ENCODE data around the gene CSNK1G1.

DNA sequence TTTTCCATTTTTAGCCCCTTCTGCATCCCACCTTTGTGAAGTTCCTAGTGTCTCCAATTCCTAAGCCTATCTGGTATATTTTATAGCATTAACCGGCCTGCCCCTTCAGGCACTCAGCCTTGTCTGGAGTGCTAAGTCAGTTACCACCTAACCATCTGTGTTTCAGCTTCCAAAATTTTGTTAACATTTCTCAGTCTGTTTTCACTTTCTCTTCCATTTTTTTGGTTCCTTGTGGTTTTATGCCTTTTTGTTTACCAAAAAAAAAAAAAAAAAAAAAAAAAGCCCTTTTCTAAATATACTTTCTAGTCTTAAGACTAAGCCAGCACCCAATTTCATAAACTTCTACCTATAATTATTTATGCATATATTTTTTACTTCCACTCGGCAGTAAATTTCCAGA lies 92.4 kb downstream of the CSNK1G1 start:
- TF ChIP-seq, protein P1, sequence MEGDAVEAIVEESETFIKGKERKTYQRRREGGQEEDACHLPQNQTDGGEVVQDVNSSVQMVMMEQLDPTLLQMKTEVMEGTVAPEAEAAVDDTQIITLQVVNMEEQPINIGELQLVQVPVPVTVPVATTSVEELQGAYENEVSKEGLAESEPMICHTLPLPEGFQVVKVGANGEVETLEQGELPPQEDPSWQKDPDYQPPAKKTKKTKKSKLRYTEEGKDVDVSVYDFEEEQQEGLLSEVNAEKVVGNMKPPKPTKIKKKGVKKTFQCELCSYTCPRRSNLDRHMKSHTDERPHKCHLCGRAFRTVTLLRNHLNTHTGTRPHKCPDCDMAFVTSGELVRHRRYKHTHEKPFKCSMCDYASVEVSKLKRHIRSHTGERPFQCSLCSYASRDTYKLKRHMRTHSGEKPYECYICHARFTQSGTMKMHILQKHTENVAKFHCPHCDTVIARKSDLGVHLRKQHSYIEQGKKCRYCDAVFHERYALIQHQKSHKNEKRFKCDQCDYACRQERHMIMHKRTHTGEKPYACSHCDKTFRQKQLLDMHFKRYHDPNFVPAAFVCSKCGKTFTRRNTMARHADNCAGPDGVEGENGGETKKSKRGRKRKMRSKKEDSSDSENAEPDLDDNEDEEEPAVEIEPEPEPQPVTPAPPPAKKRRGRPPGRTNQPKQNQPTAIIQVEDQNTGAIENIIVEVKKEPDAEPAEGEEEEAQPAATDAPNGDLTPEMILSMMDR (IDR thresholded peaks at IDR 0.05), result no peak
- TF ChIP-seq KDM1A (IDR thresholded peaks at IDR 0.05; ENCODE audit: low read depth), result no peak
- TF ChIP-seq CEBPB (IDR thresholded peaks at IDR 0.05), result no peak
- TF ChIP-seq CHD2 (IDR thresholded peaks at IDR 0.05; ENCODE audit: low read length, partially characterized antibody), result no peak
- no peak for TF ChIP-seq KDM5A (IDR thresholded peaks at IDR 0.05)
- TF ChIP-seq JUN (IDR thresholded peaks at IDR 0.05), result no peak
- no peak for TF ChIP-seq EP300 (IDR thresholded peaks at IDR 0.05)
- TF ChIP-seq, protein P2, sequence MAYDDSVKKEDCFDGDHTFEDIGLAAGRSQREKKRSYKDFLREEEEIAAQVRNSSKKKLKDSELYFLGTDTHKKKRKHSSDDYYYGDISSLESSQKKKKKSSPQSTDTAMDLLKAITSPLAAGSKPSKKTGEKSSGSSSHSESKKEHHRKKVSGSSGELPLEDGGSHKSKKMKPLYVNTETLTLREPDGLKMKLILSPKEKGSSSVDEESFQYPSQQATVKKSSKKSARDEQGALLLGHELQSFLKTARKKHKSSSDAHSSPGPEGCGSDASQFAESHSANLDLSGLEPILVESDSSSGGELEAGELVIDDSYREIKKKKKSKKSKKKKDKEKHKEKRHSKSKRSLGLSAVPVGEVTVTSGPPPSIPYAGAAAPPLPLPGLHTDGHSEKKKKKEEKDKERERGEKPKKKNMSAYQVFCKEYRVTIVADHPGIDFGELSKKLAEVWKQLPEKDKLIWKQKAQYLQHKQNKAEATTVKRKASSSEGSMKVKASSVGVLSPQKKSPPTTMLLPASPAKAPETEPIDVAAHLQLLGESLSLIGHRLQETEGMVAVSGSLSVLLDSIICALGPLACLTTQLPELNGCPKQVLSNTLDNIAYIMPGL (CRISPR knock-in tag; IDR thresholded peaks at IDR 0.05; ENCODE audit: borderline replicate concordance), result no peak
- TF ChIP-seq, protein P3, sequence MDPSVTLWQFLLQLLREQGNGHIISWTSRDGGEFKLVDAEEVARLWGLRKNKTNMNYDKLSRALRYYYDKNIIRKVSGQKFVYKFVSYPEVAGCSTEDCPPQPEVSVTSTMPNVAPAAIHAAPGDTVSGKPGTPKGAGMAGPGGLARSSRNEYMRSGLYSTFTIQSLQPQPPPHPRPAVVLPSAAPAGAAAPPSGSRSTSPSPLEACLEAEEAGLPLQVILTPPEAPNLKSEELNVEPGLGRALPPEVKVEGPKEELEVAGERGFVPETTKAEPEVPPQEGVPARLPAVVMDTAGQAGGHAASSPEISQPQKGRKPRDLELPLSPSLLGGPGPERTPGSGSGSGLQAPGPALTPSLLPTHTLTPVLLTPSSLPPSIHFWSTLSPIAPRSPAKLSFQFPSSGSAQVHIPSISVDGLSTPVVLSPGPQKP (IDR thresholded peaks at IDR 0.05; ENCODE audit: low read depth, low read length), result no peak

Measured in A549 (cell line).